Stimulated activated CD4-positive, alpha-beta T cell treated with anti-CD3 and anti-CD28 coated beads, Interleukin-4, amount 100 ng/mL, for 4 hours (primary cell): ENCODE measurements around the gene GEMIN7.

ENCODE experiments used
- DNase-seq, 2 experiments: peaks; one replicate each; pipeline ENCODE4 v3.0.0-alpha.2; 2020

The GEMIN7 gene, protein sequence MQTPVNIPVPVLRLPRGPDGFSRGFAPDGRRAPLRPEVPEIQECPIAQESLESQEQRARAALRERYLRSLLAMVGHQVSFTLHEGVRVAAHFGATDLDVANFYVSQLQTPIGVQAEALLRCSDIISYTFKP

DNA sequence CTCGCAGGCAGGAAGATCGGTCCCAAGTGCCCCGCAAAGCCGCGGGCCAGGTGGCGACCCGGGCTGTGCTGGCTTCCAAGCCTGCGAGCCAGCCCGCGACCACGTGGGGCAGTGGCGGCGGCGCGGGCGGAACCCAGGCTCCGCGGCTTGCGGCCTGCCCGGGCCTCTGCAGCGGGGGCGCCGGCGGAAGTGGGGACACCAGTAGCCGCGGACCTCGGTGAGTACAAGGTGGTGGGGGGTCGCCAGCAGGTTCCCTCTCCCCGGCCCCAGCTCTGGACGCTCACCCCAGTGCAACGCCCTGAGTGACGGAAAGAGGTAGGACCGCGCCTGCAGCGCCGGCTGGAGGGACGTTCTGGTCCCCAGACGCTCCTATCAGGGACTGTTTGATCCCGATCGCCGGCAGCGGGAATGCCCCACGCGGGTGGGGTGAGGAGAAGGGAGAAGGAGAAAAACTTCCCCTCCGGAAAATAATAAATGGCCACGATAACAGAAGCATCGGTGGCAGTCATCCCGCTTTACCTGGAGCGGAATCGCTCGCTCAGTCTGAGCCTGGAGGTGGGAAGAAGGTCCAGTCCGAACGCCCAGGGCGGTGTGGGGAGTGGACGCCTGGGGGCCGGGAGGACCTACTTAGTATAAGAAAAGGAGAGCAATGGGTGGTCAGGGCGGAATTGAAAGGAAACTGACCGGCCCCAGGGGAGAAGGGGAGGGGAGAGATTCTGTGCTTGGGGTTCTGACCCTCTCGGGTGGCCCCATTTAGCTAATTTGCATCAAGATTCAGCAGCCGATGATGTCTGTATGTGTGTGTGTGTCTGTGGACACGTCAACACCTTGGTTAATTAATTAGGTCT lies at the start of gene GEMIN7:
GEMIN7 (plus strand) TSS at position 198 of the 848 bp plus-strand sequence. CDS start 10,855 bp downstream, outside the sequence.
- DNase-seq, result peak; percentile 73 to 82

DNA sequence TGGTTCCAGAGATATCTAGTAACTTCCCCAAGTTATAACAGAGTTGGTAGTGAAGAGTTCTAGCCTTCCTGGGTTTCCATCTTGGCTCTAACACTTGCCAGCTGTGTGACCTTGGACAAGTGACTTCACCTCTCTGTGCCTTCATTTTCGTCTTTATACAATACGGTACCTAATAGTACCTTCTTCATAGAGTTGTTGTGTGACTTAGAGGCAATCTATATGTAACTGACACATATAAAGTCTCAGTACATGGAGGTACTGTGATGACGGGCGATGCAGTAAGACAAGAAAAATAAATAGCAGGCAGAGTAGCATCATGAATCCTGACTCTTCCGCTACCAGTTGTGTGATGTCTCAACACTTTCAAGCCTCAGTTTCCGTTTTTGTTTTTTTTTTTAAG lies 48.2 kb upstream of the GEMIN7 start:
- DNase-seq, result no peak

DNA sequence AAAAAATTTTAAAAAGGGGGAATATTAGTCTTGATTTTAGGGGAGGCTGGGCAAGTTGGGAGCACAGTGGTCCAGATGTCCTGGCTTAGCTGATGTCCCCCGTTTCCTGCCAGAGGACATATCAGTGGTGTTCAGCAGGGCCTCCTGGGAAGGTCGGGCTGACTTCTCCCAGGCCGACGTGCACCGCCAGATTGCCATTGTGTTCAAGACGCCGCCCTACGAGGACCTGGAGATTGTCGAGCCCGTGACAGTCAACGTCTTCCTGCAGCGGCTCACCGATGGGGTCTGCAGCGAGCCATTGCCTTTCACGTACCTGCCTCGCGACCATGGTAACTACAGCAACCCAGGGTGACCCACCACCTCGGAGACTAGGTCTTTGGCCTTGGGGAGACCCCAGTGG lies 46.6 kb upstream of the GEMIN7 start:
- DNase-seq, result no peak

DNA sequence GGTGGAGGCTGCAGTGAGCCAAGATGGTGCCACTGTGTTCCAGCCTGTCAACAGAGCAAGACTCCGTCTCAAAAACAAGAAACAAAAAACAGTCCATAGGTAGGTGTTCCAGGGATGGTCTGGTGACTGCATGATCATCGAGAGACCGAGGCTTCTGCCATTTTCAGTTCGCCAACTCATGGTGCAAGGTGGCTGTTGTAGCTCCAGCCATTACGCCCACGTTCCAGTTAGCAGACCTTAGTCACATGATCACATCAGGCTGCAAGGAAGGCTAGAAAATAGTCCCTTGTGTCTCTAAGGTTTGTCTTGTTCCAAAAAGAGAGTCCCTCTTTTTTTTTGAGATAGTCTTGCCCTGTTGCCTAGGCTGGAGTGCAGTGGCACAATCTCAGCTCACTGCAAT lies 43.3 kb upstream of the GEMIN7 start:
- DNase-seq, result no peak

DNA sequence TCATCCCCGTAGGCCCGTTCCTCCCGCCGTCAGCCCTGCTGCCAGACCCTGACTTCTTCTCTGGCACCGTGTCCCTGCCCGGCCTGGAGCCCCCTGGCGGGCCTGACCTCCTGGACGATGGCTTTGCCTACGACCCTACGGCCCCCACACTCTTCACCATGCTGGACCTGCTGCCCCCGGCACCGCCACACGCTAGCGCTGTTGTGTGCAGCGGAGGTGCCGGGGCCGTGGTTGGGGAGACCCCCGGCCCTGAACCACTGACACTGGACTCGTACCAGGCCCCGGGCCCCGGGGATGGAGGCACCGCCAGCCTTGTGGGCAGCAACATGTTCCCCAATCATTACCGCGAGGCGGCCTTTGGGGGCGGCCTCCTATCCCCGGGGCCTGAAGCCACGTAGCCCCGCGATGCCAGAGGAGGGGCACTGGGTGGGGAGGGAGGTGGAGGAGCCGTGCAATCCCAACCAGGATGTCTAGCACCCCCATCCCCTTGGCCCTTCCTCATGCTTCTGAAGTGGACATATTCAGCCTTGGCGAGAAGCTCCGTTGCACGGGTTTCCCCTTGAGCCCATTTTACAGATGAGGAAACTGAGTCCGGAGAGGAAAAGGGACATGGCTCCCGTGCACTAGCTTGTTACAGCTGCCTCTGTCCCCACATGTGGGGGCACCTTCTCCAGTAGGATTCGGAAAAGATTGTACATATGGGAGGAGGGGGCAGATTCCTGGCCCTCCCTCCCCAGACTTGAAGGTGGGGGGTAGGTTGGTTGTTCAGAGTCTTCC lies 41.5 kb upstream of the GEMIN7 start:
- no peak for DNase-seq

DNA sequence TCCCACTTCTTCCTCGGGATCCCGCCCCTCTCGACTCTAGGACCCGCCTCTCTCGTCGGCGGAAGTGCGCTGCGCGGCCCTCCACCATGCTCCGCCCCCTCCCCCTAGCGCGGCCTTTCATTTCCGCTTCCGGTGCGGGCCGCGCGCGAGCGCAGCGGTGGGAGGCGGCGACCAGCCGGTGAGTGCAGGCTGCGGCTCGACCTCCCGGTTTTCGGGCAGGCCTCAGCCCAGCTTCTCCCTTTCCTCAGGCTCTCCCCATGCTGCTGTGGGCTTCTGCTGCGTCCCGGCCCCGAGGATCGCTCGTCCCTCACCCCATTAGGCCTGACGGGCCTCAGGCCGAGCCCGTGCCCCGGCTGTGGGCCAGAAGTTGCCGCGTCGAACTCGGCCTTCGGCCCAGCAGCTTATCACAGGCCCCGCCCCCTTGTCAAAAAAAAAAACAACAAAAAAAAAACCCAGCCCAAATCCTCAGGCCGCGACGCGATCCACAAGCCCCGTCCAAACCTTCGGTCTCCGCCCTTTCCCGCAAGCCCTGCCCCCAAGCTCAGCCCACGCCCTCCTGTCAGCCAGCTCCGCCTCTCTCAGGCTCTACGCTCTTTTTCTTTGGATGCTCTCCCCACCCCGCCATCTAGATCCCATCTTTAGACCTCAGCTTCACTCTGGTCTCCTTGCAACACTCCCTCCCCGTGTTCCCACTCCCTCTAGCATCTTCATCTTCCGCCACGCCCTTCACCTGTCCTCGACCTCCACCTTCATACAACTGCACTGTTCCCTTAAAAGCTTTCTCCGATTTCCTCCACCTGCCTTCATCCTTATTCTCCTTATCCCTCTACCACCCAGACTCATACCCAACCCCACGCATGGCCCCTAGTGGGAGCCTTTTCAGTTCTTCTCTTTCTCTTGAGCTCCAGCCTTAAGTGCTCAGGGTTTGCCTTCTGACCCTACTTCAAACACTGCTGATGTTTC lies 39.8 kb upstream of the GEMIN7 start, which contains the start of gene CLASRP:
CLASRP (plus strand) TSS at position 115 of the 963 bp plus-strand sequence. CDS start 1,168 bp downstream, outside the sequence.
- DNase-seq, result peak; percentile 82 to 88

DNA sequence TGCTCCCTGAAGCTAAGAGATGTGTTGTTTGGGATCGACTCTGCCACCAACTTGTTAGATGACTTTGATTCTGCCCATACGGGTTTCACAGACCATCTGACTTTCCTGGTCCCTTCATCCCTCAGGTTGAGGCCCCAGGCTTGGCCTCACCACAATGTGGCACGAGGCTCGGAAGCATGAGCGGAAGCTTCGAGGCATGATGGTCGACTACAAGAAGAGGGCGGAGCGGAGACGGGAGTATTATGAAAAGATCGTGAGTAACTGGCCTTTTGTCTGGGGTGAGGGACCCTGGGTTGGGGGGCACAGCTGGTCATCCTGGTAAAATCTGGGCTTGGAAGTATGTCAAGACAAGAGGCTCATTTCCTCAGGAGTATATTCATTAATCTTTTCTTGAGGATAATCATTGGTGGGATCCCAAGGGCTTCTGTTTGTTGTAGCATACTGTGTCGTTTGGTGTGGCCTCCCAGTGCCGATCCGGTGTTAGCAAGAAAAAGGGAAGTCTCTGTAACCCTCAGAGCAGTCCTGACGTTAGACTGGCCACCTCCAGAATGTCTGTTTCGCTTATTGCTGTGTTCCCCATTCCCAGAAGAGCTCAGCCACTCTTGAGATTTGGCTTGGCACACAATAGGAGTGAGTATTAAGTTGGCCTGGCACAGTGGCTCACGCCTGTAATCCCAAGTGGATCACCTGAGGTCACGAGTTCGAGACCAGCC lies 38.8 kb upstream of the GEMIN7 start:
- DNase-seq, result no peak

DNA sequence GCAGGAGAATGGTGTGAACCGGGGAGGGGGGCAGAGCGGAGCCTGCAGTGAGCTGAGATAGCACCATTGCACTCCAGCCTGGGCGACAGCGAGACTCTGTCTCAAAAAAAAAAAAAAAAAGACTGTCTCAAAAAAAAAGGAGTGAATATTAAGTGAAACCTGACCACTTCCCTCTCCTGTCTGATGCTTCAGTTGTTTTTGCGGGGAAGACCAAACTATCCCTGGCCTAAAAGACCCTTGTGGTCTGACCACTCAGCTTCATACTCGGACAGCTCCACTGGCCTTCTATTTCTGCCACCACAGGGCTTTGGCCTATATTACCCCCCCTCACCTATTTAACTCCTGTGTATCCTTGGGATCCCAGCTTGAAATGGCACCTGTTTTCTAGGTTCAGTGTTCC lies 37.9 kb upstream of the GEMIN7 start:
- no peak for DNase-seq

DNA sequence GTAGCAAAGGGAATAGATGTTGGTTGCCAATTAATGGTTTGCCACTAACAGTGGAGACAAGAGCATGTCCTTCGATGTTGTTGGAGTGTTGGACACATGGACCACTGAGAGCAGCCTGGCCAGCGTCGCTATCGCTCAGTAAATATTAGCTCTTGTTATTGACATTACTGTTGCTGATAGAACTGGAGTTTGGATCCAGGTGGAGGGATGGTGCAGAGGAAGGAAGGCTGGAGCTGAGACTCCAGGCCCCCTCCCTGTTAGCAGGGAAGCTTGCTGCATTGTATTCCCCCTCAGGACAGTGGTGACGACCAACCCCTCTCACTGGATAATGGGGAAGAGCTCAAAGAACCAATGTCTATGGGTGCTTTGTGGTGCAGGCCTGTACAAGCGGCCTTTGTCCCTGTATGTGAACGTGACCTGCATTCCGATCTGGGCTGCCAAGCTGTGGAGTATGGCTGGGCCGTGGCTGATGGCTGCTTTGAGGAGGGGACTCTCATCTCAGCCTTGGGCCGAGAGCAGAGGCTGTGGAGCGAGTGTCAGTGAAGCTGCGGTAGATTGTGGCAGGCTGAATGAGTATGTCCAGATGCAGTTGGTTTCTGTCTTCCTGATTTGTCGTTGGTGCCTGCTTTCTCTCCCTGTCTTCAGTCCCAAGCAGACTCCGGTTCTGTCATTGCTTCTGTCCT lies 33.2 kb upstream of the GEMIN7 start:
- no peak for DNase-seq

DNA sequence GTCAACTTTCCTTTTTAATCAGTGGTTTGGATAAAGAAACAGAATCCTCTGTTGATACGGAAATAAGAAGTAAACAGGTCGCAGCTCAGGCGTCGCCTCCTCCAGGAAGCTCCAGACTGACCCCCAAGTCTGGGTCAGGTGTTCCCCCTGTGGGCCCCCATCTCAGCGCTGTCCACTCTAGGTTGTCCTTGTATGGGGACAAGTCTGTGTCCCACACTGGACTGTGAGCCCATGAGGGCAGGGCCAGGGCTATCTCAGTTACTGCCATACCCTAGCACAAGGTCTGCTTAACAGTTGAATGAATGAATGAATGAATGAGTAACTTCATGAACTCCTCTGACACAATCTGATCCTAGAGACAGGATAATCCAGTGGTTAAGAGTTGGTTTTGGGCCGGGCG lies 32.7 kb upstream of the GEMIN7 start:
- no peak for DNase-seq

DNA sequence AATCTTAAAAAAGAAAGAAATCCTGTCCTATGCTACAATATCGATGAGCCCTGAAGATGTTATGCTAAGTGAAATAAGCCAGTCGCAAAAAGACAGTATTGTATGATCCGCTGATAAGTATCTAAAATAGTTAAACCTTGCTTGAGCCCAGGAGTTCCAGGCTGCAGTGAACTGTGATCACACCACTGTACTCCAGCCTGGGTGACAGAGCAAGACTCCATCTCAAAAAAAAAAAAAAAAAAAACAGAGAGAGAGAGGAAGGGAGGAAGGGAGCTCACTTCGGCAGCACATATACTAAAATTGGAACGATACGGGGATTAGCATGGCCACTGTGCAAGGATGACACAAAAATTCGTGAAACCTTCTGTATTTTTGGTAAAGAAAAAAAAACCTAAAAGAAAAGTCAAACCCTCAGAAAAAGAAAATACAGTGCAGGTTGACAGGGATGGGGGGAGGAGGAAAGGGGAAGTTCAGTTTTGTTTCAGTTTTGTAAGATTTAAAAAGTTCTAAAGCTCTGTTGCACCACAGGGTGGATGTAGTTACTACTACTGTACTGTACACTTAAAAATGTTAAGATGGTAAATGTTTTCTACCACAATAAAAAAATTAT lies 31.8 kb upstream of the GEMIN7 start:
- no peak for DNase-seq

DNA sequence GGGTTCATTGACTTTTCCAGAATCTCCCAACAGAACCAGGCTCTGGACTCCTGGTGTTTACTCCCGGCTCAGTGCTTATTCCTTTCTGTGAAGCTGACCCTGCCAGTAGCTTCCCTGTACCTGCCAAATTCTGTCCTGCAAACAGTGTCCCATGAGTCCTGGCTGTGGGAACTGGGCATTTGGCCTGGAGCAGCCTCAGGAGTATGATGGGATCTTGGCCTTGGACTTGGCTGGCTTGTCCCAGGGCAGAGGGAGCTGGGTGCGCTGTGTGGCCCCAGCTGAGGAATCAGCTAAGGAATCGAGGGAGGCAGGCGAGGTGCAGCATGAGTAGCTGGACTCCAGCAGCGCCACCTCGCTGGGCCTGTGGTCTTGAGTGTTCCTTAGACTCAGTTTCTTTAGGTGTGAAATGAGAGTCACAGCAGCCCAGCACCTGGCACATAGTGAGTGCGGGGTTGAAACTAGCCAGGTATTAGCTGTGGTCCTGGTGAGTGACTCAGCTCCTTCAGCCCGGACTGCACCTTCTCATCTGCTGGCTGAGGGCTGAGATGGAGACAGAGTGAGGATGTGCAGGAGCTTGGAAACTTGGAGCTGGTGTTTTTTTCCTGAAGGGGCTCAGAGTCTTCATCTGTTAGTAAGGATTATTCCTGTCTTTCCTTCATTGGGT lies 29.9 kb upstream of the GEMIN7 start:
- no peak for DNase-seq

DNA sequence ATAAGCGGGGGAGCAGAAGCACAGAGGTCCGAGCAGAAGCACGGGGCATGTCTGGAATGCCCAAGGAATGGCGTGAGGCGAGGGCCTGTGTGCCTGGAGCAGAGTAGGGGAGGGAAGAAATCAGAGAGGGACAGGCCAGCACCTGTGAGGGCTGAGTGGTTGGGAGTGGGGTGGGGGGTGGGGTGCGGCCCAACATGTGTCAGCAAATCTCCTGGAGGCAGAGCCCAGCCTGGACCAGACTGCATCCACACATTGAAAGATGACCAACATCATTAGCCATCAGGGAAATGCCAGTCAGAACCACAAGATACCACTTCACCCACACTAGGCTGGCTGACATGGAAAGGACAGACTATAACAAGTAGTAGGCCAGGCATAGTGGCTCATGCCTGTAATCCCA lies 29.0 kb upstream of the GEMIN7 start:
- DNase-seq, result no peak

DNA sequence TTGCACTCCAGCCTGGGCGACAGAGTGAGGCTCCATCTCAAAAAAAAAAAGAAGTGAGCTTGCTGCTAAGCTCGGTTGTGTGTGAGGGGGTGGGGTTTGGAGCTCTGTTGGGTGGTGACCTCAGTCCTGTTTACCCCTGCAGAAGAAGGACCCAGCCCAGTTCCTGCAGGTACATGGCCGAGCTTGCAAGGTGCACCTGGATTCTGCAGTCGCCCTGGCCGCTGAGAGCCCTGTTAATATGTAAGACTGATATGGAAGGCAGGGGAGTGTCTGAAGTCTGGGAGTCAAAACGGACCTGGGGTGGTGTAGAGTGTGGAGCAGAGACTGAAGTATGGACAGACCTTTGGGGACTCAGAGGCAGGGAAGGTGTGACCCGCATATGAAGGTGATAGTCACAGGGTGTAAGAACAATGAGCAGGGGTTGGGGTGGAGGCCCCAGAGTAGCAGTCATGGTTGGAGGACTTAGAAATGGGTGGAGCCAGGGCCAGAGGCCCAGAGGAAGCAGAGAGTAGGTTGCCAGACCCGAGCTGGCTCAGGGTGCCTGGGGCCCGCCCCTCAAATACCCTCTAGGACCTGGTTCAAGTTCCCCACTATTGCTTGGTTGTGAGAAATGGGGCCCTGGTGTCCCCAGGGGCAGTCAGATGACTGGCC lies 27.0 kb upstream of the GEMIN7 start:
- DNase-seq, result no peak

DNA sequence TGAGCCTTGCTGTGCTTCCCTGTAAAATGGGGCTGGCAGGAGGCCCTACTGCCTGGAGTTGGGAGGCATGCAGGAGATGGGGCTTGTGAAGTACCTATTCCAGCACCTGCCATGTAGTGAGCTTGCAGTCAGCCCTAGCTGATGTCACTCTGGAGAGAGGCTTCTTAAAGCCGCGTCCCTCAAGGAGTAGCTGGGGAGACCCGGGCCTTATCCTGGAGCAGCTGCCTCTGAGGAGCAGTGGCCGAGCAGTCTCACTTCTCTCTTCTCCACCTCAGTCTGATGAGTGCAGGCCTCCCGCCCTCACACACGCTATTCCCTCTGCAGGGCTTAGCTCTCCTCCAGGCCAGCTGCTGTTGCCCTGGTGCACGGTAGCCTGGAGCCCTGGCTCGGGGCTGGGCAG lies 22.2 kb upstream of the GEMIN7 start:
- DNase-seq, result no peak

DNA sequence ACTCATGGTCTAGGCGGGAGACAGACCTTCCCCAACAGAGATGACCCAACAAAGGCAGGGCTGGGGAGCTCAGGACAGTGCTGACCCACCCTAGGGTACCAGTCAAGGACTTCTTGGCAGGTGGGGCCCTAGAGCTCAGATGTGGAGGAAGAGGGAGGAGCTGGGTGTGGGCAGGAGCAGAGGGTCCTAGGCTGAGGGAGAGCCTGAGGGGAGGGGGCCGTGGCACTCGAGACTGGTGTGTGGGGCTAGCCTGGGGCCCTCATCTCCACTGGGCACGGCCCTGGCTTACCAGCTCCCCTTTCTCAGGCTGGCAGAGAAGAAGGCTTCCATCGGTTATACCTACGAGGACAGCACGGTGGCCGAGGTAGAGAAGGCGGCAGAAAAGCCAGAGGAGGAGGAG lies 21.6 kb upstream of the GEMIN7 start:
- DNase-seq, result no peak

DNA sequence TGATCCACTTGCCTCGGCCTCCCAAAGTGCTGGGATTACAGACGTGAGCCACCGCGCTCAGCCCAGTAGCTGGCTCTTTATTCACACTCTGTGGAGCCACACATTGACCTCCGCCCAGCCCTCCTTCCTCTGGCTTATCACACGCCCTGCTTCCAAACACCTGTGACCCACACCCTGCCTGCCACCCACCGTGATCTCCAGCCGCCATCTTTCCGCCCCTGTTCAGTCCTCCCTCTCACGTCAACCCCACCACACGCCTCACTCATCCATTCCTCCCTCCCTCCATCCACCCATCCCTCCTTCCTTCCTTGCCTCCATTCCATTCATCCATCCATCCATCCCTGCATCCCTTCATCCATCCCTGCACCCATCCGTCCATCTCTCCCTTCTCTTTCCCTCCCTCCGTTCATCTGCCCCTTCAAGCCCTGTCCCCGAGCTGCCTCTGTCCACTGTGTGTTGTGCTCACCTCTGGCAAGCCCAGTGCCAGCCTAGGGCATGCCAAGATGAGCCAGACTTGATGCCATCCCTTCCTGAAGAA lies 20.4 kb upstream of the GEMIN7 start:
- DNase-seq, result no peak

DNA sequence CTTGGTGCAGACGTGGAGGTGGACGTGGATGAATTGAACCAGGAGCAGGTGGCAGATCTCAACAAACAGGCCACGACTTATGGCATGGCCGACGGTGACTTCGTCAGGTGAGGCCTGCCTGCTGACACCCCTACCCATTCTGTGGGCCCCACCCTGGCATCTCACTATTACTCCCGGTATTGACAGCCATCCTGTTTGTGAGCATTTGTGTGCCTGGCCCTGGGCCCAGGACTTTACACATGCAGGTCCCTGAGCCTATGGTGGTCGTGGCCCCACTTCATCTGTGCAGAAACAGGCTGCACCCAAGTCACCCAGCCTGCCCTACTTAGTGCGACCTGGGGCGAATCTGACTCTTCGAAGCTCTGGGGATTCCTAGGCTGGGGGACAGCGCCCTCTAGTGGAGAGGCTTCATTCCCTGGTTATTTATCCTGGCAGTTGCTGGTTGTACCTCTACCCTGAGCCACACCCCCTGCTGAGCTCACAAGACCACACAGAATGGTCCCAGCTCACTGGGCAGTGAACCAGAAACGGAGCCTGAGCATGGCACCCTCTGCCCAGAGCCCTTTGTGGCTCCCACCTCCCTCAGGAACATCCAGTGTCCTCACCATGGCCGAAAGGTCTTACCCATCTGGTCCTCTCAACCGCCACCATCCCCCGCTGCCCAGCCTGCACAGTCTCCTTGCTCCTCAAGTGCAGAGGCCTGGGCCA lies 19.6 kb upstream of the GEMIN7 start:
- peak; percentile 72 to 77 for DNase-seq

DNA sequence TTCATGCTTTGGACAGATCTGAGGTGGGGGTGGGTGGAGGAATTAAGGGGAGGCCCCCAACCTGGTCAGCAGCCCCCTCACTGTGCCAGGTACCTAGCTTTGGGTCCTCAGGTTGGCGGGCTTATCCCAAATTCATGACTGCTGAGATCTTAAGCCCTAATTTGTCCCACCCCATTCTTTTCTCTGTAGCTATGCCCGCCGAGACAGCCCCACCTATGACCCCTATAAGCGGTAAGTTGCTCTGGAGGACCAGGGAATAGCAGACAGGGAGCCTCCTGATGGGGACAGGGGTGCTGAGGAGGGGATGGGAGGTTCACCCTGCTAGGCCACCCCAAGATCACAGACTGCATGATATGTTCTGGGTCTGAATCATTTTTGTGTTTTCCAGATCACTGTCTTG lies 17.1 kb upstream of the GEMIN7 start:
- no peak for DNase-seq
